Measurements from ENCODE around the gene IL1RAPL2.

- TF ChIP-seq CTCF (IDR thresholded peaks at IDR 0.05) = no peak
- TF ChIP-seq POLR2A (IDR thresholded peaks at IDR 0.05) = no peak
Observed at GRCh38 chrX:105662248-105662647, 1096.2 kb downstream of the IL1RAPL2 start.

Measured in thyroid gland (tissue), 4 donors.